Endothelial cell of umbilical vein (primary cell): ENCODE measurements around the gene RIMBP2. TPM values are rescaled to one million over a fixed set of nuclear protein-coding genes. Genes with fewer than 3 reads are reported as not detected.

Experiments used
- BruUV-seq: library from RNA; stranded (reverse); fragments of 400-500 nt; replicated peaks from 2 replicates; lab custom pipeline; 2021; lab: Mats Ljungman, UMichigan
- CTCF ChIA-PET: fragments of 300-600, 350-600 bp; sonication (Branson Sonifier 250); formaldehyde crosslinking; loops from one replicate; lab custom pipeline; 2021; ENCODE audit warnings: antibody characterized with exemption, inconsistent platforms; lab: Charles Lee
- POLR2A ChIA-PET: fragments of 300-600, 350-600 bp; sonication (Branson Sonifier 250); formaldehyde crosslinking; loops from one replicate; lab custom pipeline; 2021; ENCODE audit warnings: antibody characterized with exemption, inconsistent platforms; lab: Charles Lee
- DNase-seq: peaks from one replicate; pipeline ENCODE4 v3.0.0-alpha.2; 2011; ENCODE audit warnings: low read depth, low spot score
- FAIRE-seq: peaks from 2 replicates; lab custom pipeline; 2011; peaks lifted over from hg19 to GRCh38; lab: Jason Lieb, UNC
- H2AFZ ChIP-seq: 2 replicates; pipeline ENCODE4 v1.6.0; 2012; ENCODE audit warnings: low read depth, low read length, control low read depth, inconsistent platforms
- H3K27ac ChIP-seq: 2 replicates; pipeline ENCODE4 v1.5.1; 2011; ENCODE audit warnings: low read depth, mild to moderate bottlenecking, control low read depth, low read length, moderate library complexity; ENCODE audit not compliant: insufficient read depth
- H3K27me3 ChIP-seq, 2 experiments: 2 replicates each; pipeline versions ENCODE4 v1.6.0 to v1.6.1; 2011; ENCODE audit warnings: low read length in 2 of 2, mixed read lengths in 1 of 2; ENCODE audit not compliant: control insufficient read depth in 2 of 2, insufficient read depth in 2 of 2
- H3K36me3 ChIP-seq, 2 experiments: 2 replicates in 1 of 2; 3 replicates in 1 of 2; pipeline ENCODE4 v1.5.1; 2011; ENCODE audit warnings: low read length in 2 of 2, mild to moderate bottlenecking in 1 of 2, moderate library complexity in 1 of 2; ENCODE audit not compliant: control insufficient read depth in 2 of 2, insufficient read depth in 2 of 2; ENCODE audit errors: extremely low read depth in 1 of 2
- H3K4me1 ChIP-seq: 3 replicates; pipeline ENCODE4 v1.5.1; 2011; ENCODE audit warnings: mild to moderate bottlenecking, low read length; ENCODE audit not compliant: control insufficient read depth, insufficient read depth; ENCODE audit errors: extremely low read depth
- H3K4me2 ChIP-seq: 2 replicates; pipeline ENCODE4 v1.6.1; 2011; ENCODE audit warnings: low read length, control low read depth, mixed read lengths; ENCODE audit not compliant: insufficient read depth
- H3K4me3 ChIP-seq, 3 experiments: fragments of 200-600 bp in 1 of 3; sonication (generic), shearing (Covaris generic) in 1 of 3; replicated peaks in 1 of 3; 2 replicates each; pipeline ENCODE4 v1.5.1; 2011 to 2016; ENCODE audit warnings: control low read depth in 3 of 3, low read length in 3 of 3, mild to moderate bottlenecking in 2 of 3, inconsistent platforms in 1 of 3, low read depth in 1 of 3, moderate library complexity in 1 of 3; ENCODE audit not compliant: insufficient read depth in 1 of 3
- H3K79me2 ChIP-seq: 2 replicates; pipeline ENCODE4 v1.6.0; 2012; ENCODE audit warnings: low read length, inconsistent platforms; ENCODE audit not compliant: control insufficient read depth, insufficient read depth
- H3K9ac ChIP-seq: replicated peaks from 2 replicates; pipeline ENCODE3; 2011; ENCODE audit warnings: low read length, control low read depth; ENCODE audit not compliant: insufficient read depth; ENCODE audit errors: extremely low read depth
- H3K9me1 ChIP-seq: replicated peaks from 3 replicates; pipeline ENCODE4 v1.6.0; 2011; ENCODE audit warnings: mild to moderate bottlenecking, low read length; ENCODE audit not compliant: control insufficient read depth, insufficient read depth; ENCODE audit errors: extremely low read depth
- H3K9me3 ChIP-seq: replicated peaks from 2 replicates; pipeline ENCODE4 v1.5.1; 2012; ENCODE audit warnings: low read length, inconsistent platforms; ENCODE audit not compliant: control insufficient read depth, insufficient read depth
- H4K20me1 ChIP-seq: replicated peaks from 2 replicates; pipeline ENCODE3; 2011; ENCODE audit warnings: mild to moderate bottlenecking, low read length; ENCODE audit not compliant: control insufficient read depth, insufficient read depth; ENCODE audit errors: extremely low read depth
- CTCF ChIP-seq, 2 donors: IDR thresholded peaks; 1 replicate in 1 of 2; 2 replicates in 1 of 2; pipeline ENCODE4 v1.5.1; 2011; ENCODE audit warnings: low read length in 2 of 2, mild to moderate bottlenecking in 2 of 2, moderate library complexity in 2 of 2, control low read depth in 1 of 2, inconsistent platforms in 1 of 2, low read depth in 1 of 2; ENCODE audit not compliant: insufficient read depth in 1 of 2; ENCODE audit errors: extremely low read depth in 1 of 2
- EZH2 ChIP-seq: IDR thresholded peaks from 2 replicates; pipeline ENCODE4 v1.6.1; 2012; ENCODE audit warnings: borderline replicate concordance, low read depth, mild to moderate bottlenecking, moderate library complexity, low read length, inconsistent platforms; ENCODE audit not compliant: severe bottlenecking
- FOS ChIP-seq: IDR thresholded peaks from 2 replicates; pipeline ENCODE4 v1.6.1; 2011; ENCODE audit warnings: mild to moderate bottlenecking, low read length, moderate library complexity, borderline replicate concordance; ENCODE audit not compliant: insufficient read depth
- GATA2 ChIP-seq: IDR thresholded peaks from 2 replicates; pipeline ENCODE4 v1.7.0; 2011; ENCODE audit warnings: low read depth, mild to moderate bottlenecking, moderate library complexity, mixed read lengths, low read length; ENCODE audit not compliant: insufficient read length, insufficient read depth
- JUN ChIP-seq: IDR thresholded peaks from 2 replicates; pipeline ENCODE4 v1.6.1; 2011; ENCODE audit warnings: borderline replicate concordance, low read depth; ENCODE audit not compliant: insufficient read length, insufficient read depth
- MAX ChIP-seq: IDR thresholded peaks from 2 replicates; pipeline ENCODE4 v1.6.1; 2011; ENCODE audit not compliant: insufficient read depth, insufficient read length
- MYC ChIP-seq: IDR thresholded peaks from one replicate; pipeline ENCODE4 v1.6.1; 2011; ENCODE audit warnings: mild to moderate bottlenecking, low read depth, low read length
- POLR2A ChIP-seq: IDR thresholded peaks from 2 replicates; pipeline ENCODE4 v1.6.1; 2012; ENCODE audit warnings: low read depth, mild to moderate bottlenecking, control low read depth, low read length
- POLR2AphosphoS5 ChIP-seq: IDR thresholded peaks from 2 replicates; pipeline ENCODE4 v1.6.1; 2012; ENCODE audit warnings: low read depth, mild to moderate bottlenecking, control low read depth, low read length, moderate library complexity; ENCODE audit not compliant: insufficient read depth
- dilution Hi-C: fragments of 300-500 bp; cut with MboI; formaldehyde crosslinking; loops from one replicate; pipeline ENCODE4 v1.15.0; 2019; ENCODE audit warnings: low sequenced_read_pairs; ENCODE audit not compliant: extremely low pct_ligation_motif_present
- intact Hi-C: fragments of 100-400 bp; cut with micrococcal nuclease; formaldehyde crosslinking; loops from one replicate; pipeline ENCODE4 v1.10.0; 2022
- polyA plus RNA-seq, 4 experiments: library from polyadenylated mRNA; depleted of rRNA in 3 of 4; stranded (reverse) in 3 of 4; unstranded in 1 of 4; fragments of >200 nt; gene quantifications; 2 replicates each; pipeline versions ENCODE4 v1.2.1 to v1.2.3, GENCODE V29; 2011 to 2012; ENCODE audit warnings: missing spikeins in 1 of 4
- total RNA-seq: library from RNA; stranded (reverse); gene quantifications from 2 replicates; pipeline ENCODE4 v1.2.3, GENCODE V29; 2021

RIMBP2 gene
- total and polyA plus RNA-seq, 2 donors (not counting 3 experiments of a cell fraction or from before 2014, with no cell fraction given) = 0.04 TPM; not detected in 1

GRCh38 chr12:130547480-130548155 lies 168.5 kb downstream of the RIMBP2 start:
- FAIRE-seq = no peak
- Histone ChIP-seq H3K9me1 (no peaks in the 10 kb centered on the region), H4K20me1 (no peaks in the 10 kb centered on the region), H2AFZ (no peak overlapping the region), H3K36me3 (no peaks in the 10 kb centered on the region), H3K9me3 (peaks cover 7% of the 10 kb centered on the region), H3K27ac (no peak overlapping the region), H3K4me3 (no peak overlapping the region), H3K4me2 (no peak overlapping the region), H3K9ac (no peak overlapping the region), H3K27me3 (no peaks in the 10 kb centered on the region), H3K79me2 (no peaks in the 10 kb centered on the region), H3K4me1 (no peaks in the 10 kb centered on the region)
- TF ChIP-seq CTCF (IDR thresholded peaks at IDR 0.05; ENCODE audit: extremely low read depth in 1 of 2, insufficient read depth in 1 of 2, low read depth in 1 of 2, low read length in 2 of 2) (no peak), POLR2A (no peak), JUN (no peak), MAX (no peak), EZH2 (no peak), MYC (no peak), FOS (no peak), POLR2AphosphoS5 (no peak), GATA2 (no peak)
- POLR2A ChIA-PET = no interaction called here
- BruUV-seq = no TSS peak
- intact Hi-C loops = no loop called here
- CTCF ChIA-PET = no interaction called here
- dilution Hi-C loops = no loop called here
- DNase-seq = no peak
